MG63 (cell line): ENCODE results near the gene FAM200B. TPM values are rescaled to one million over a fixed set of nuclear protein-coding genes. Genes with fewer than 3 reads are reported as not detected.

Experiments
- total RNA-seq: library from RNA; depleted of rRNA; stranded (reverse); fragments of >200 nt; shearing (Covaris generic); gene quantifications from 2 replicates; pipeline ENCODE4 v1.2.3, GENCODE V29; 2014; ENCODE audit warnings: low replicate concordance; rRNA removed

The FAM200B gene
- total RNA-seq, 1 experiment from 2014 or later: 22.6 TPM

Other genes with a start within 250 kb of the FAM200B start
- 1.2 and 1.8 TPM in 2 replicates for gene CC2D2A, start 211.9 kb upstream of the FAM200B start, total RNA-seq
- 26.2 and 35.0 TPM in 2 replicates for gene FBXL5, start 26.5 kb upstream of the FAM200B start, total RNA-seq
- gene BST1, start 21.2 kb downstream of the FAM200B start, total RNA-seq: 2.0 and 3.3 TPM in 2 replicates
- gene CD38, start 96.5 kb downstream of the FAM200B start, total RNA-seq: not detected in 2 replicates